ENCODE measurements around the gene TPK1. TPM values are rescaled to one million over a fixed set of nuclear protein-coding genes. Genes with fewer than 3 reads are reported as not detected.
"Not testable (repeated sequence)": the region's sequence is repeated elsewhere in the genome, so short reads cannot be mapped to it uniquely, and the experiment has no call there.

TPK1 gene
- total RNA-seq, 1 donor from 2014 or later: 7.3 TPM

DNA sequence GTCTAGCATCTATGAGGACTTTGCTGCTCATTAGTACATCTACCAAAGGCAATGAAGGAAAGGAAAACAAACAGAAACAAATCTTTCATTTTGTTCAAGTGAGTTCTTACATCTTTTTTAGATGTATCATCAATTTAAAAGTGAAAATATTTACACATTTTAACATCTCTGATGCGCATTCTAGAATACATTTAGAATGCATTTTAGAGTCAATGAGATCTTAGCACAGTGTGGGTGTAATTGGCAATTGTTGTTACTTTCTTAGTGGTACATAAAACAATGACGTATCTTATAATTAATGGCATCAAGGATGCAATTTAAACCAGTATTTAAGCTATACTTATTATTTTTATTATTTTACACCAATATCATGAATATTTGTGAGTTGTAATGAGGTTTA is 51.4 kb downstream of the TPK1 start:
- Histone ChIP-seq H3K27me3 (ENCODE audit: control insufficient read depth in 3 of 3, insufficient read depth in 3 of 3, low read length in 3 of 3) (no peaks in the 10 kb centered on the region), H3K9ac (ENCODE audit: low read depth in 1 of 3, low read length in 3 of 3) (no peak overlapping the region), H3K9me3 (ENCODE audit: control insufficient read depth in 3 of 3, low read length in 3 of 3) (no peaks in the 10 kb centered on the region), H3K36me3 (ENCODE audit: control insufficient read depth in 3 of 3, insufficient read depth in 3 of 3, low read length in 3 of 3) (no peaks in the 10 kb centered on the region), H3K4me1 (ENCODE audit: control insufficient read depth in 3 of 3, insufficient read depth in 3 of 3, low read length in 3 of 3) (peaks cover 0 to 3% (median 0%) of the 10 kb centered on the region in 3 donors), H3K4me3 (ENCODE audit: low read length in 3 of 3) (no peak overlapping the region), H3K27ac (ENCODE audit: low read depth, low read length) (no peak overlapping the region)

DNA sequence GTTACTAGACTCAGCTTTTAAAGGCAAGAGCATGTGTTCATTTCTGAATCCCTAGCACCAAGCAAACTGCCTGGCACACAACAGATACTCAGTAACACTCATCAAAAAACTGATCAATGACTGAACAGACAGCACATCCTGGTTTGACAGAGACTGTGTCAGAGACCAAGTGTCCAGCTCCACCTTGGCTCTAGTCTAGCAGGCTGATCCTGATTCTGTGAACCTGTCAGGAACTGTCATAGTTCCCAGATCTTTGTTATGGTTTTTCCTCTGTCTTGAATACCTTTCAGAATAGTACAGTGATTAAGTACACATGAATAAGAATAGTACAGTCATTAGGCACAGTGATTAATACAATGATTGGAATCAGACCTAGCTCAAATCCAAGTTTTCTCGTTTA is 53.0 kb downstream of the TPK1 start:
- no peaks in the 10 kb centered on the region for H3K36me3 ChIP-seq (ENCODE audit: control insufficient read depth in 3 of 3, insufficient read depth in 3 of 3, low read length in 3 of 3)
- peaks cover 0 to 3% (median 0%) of the 10 kb centered on the region in 3 donors for H3K4me1 ChIP-seq (ENCODE audit: control insufficient read depth in 3 of 3, insufficient read depth in 3 of 3, low read length in 3 of 3)
- H3K27ac ChIP-seq (ENCODE audit: low read depth, low read length): no peak overlapping the region
- H3K27me3 ChIP-seq (ENCODE audit: control insufficient read depth in 3 of 3, insufficient read depth in 3 of 3, low read length in 3 of 3): no peaks in the 10 kb centered on the region
- H3K9ac ChIP-seq (ENCODE audit: low read depth in 1 of 3, low read length in 3 of 3): peak overlapping the region in 1 of 3 donors; percentile 12
- no peaks in the 10 kb centered on the region for H3K9me3 ChIP-seq (ENCODE audit: control insufficient read depth in 3 of 3, low read length in 3 of 3)
- H3K4me3 ChIP-seq (ENCODE audit: low read length in 3 of 3): no peak overlapping the region

DNA sequence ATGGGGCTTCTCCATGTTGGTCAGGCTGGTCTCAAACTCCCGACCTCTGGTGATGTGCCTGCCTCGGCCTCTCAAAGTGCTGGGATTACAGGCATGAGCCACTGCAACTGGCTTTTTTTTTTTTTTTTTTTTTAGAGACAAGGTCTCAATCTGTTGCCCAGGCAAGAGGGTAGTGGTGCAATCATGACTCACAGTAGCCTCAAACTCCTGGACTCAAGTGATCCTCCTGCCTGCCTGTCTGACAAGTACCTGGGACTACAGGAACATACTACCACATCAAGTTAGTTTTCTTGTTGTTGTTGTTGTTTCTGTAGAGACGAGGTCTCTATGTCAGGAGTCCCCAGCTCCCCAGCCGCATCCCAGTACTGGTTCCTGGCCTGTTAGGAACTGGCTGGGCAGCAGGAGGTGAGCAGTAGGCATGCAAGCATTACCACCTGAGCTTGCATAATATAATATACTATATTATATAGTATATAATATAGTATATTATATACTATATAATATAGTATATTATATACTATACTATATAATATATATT is 55.7 kb downstream of the TPK1 start:
- Histone ChIP-seq H3K4me1 (ENCODE audit: control insufficient read depth in 3 of 3, insufficient read depth in 3 of 3, low read length in 3 of 3) (peaks cover 0 to 3% (median 0%) of the 10 kb centered on the region in 3 donors), H3K27me3 (ENCODE audit: control insufficient read depth in 3 of 3, insufficient read depth in 3 of 3, low read length in 3 of 3) (no peaks in the 10 kb centered on the region), H3K36me3 (ENCODE audit: control insufficient read depth in 3 of 3, insufficient read depth in 3 of 3, low read length in 3 of 3) (no peaks in the 10 kb centered on the region), H3K27ac (ENCODE audit: low read depth, low read length) (no peak overlapping the region), H3K4me3 (ENCODE audit: low read length in 3 of 3) (no peak overlapping the region), H3K9ac (ENCODE audit: low read depth in 1 of 3, low read length in 3 of 3) (no peak overlapping the region), H3K9me3 (ENCODE audit: control insufficient read depth in 3 of 3, low read length in 3 of 3) (no peaks in the 10 kb centered on the region)

DNA sequence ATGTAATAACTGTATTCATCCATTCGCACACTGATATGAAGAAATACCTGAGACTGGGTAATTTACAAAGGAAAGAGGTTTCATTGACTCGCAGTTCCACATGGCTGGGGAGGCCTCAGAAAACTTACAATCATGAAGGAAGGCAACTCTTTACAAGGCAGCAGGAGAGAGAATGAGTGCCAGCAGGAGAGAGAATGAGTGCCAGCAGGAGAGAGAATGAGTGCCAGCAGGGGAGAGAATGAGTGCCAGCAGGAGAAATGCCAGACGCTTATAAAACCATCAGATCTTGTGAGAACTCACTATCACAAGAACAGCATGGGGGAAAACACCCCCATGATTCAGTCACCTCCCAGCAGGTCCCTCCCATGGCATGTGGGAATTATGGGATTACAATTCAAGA is 58.0 kb downstream of the TPK1 start:
- not testable (repeated sequence) for H3K27ac ChIP-seq (ENCODE audit: low read depth, low read length); H3K4me1 ChIP-seq (ENCODE audit: control insufficient read depth in 3 of 3, insufficient read depth in 3 of 3, low read length in 3 of 3); H3K27me3 ChIP-seq (ENCODE audit: control insufficient read depth in 3 of 3, insufficient read depth in 3 of 3, low read length in 3 of 3); H3K9ac ChIP-seq (ENCODE audit: low read depth in 1 of 3, low read length in 3 of 3); H3K36me3 ChIP-seq (ENCODE audit: control insufficient read depth in 3 of 3, insufficient read depth in 3 of 3, low read length in 3 of 3); H3K9me3 ChIP-seq (ENCODE audit: control insufficient read depth in 3 of 3, low read length in 3 of 3); H3K4me3 ChIP-seq (ENCODE audit: low read length in 3 of 3)

DNA sequence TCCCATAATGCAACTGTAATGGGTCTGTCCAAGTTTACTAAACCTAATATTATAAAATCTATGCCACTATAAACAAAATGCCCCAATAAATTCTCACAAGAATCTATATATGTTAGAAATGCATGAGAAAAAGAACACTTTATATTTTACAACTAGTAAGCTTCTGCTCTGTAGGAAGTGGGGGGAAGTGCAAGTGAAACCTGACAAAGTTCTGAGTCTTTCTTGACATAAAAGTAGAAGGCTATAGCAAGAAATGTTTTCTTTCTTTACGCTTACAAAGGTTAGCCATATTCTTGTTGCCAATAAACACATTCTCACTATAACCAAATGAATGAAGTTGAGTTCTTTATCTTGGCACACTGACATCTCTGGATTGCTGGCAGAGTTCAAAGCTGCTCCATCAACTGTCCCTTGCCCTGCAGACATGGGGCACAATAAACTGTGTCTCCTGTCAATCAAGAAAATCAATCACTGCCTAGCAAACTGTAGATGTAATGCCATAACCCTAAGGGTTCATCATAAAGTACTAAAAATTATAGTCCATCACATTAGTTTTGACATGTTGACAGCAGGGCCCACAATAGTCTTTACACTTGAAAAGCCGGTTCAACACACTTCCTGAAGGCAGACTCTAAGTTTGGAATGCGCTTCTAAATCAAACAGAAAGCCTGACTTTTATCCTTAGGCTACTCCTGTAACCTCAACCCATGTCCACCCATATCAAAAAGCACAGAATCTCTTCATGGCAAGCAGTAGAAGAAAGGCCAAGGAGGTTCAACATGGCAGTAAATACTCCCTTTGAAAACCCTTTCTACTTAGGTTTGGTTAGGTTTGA is 58.6 kb downstream of the TPK1 start:
- Histone ChIP-seq H3K9ac (ENCODE audit: low read depth in 1 of 3, low read length in 3 of 3) (no peak overlapping the region), H3K9me3 (ENCODE audit: control insufficient read depth in 3 of 3, low read length in 3 of 3) (no peaks in the 10 kb centered on the region), H3K36me3 (ENCODE audit: control insufficient read depth in 3 of 3, insufficient read depth in 3 of 3, low read length in 3 of 3) (no peaks in the 10 kb centered on the region), H3K4me1 (ENCODE audit: control insufficient read depth in 3 of 3, insufficient read depth in 3 of 3, low read length in 3 of 3) (no peaks in the 10 kb centered on the region), H3K27ac (ENCODE audit: low read depth, low read length) (no peak overlapping the region), H3K27me3 (ENCODE audit: control insufficient read depth in 3 of 3, insufficient read depth in 3 of 3, low read length in 3 of 3) (no peaks in the 10 kb centered on the region), H3K4me3 (ENCODE audit: low read length in 3 of 3) (no peak overlapping the region)

DNA sequence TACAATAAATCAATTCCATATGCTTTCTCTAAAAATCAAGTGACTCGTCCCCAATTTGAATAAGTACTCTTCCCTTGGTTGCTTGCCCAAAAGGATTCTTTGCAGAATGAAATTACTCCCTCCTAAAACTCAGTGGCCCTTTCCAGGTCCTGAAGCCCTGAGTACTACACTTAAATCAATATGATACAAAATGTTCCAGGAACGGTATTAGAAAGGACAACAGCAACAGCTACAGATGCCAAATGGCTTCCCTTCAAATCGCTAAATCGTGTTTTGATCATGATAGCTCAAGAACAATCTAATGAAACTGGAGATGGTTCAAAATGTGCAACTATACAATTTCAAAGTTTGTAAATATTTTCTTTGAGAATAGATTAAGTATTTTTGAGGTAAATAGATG is 59.4 kb downstream of the TPK1 start:
- Histone ChIP-seq H3K9ac (ENCODE audit: low read depth in 1 of 3, low read length in 3 of 3) (no peak overlapping the region), H3K36me3 (ENCODE audit: control insufficient read depth in 3 of 3, insufficient read depth in 3 of 3, low read length in 3 of 3) (no peaks in the 10 kb centered on the region), H3K4me3 (ENCODE audit: low read length in 3 of 3) (no peak overlapping the region), H3K27ac (ENCODE audit: low read depth, low read length) (no peak overlapping the region), H3K27me3 (ENCODE audit: control insufficient read depth in 3 of 3, insufficient read depth in 3 of 3, low read length in 3 of 3) (no peaks in the 10 kb centered on the region), H3K9me3 (ENCODE audit: control insufficient read depth in 3 of 3, low read length in 3 of 3) (no peaks in the 10 kb centered on the region), H3K4me1 (ENCODE audit: control insufficient read depth in 3 of 3, insufficient read depth in 3 of 3, low read length in 3 of 3) (no peaks in the 10 kb centered on the region)

DNA sequence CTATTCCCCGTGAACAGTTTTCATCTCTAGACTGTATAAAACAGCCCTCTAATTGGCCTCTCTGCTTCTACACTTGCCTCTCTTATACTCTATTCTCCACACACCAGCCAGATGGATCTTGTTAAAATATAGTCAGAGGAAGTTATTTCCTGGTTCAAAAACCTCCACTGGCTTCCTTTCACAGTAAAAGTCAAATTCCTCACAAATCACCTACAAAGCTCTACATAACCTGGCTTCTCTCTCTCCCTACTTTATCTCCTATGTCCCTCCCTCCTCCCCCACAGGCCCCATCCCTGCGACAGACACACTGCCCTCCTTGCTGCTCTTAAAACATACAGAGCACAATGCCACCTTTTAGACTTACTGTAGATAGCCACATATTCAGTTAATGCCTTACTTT is 60.1 kb downstream of the TPK1 start:
- no peaks in the 10 kb centered on the region for H3K4me1 ChIP-seq (ENCODE audit: control insufficient read depth in 3 of 3, insufficient read depth in 3 of 3, low read length in 3 of 3)
- no peaks in the 10 kb centered on the region for H3K27me3 ChIP-seq (ENCODE audit: control insufficient read depth in 3 of 3, insufficient read depth in 3 of 3, low read length in 3 of 3)
- no peak overlapping the region for H3K4me3 ChIP-seq (ENCODE audit: low read length in 3 of 3)
- H3K27ac ChIP-seq (ENCODE audit: low read depth, low read length): no peak overlapping the region
- H3K36me3 ChIP-seq (ENCODE audit: control insufficient read depth in 3 of 3, insufficient read depth in 3 of 3, low read length in 3 of 3): no peaks in the 10 kb centered on the region
- H3K9ac ChIP-seq (ENCODE audit: low read depth in 1 of 3, low read length in 3 of 3): no peak overlapping the region
- H3K9me3 ChIP-seq (ENCODE audit: control insufficient read depth in 3 of 3, low read length in 3 of 3): no peaks in the 10 kb centered on the region

DNA sequence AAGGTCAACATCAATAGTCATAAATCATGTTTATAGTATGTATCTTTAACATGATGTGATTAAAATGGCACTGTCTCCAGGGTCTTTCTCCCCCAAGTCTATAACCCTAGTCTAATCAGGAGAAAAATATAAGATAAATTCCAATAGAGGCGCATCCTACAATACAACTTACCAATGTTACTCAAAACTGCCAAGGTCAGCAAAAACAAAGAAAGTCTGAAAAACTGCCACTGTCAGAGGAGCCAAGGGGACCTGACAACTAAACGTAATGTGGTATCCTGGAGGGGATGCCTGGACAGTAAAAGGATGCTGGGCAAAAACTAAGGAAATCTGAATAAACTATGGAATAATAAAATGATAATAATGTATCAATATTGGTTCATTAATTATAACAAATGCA is 63.9 kb downstream of the TPK1 start:
- no peaks in the 10 kb centered on the region for H3K9me3 ChIP-seq (ENCODE audit: control insufficient read depth in 3 of 3, low read length in 3 of 3)
- H3K4me1 ChIP-seq (ENCODE audit: control insufficient read depth in 3 of 3, insufficient read depth in 3 of 3, low read length in 3 of 3): no peaks in the 10 kb centered on the region

DNA sequence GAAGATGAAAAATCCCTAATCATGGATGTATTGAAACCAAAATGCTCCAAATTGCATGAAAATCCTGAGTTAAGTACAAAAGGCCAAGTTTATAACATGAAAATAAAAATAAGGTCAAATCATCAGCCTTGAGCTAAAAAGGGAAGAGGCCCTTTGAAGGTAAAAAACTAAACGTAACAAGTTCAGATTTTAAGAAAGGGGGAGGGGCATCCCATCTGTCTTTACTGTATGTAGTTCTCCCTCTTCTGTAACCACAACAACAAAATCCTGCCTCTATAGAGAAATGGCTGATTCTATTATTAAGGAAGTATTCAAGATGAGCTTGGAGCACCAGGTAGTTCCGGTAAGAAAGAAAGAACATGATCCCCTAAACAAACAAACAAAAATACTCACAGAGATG is 64.7 kb downstream of the TPK1 start:
- no peaks in the 10 kb centered on the region for H3K4me1 ChIP-seq (ENCODE audit: control insufficient read depth in 3 of 3, insufficient read depth in 3 of 3, low read length in 3 of 3)
- H3K27me3 ChIP-seq (ENCODE audit: control insufficient read depth in 3 of 3, insufficient read depth in 3 of 3, low read length in 3 of 3): no peaks in the 10 kb centered on the region
- no peaks in the 10 kb centered on the region for H3K9me3 ChIP-seq (ENCODE audit: control insufficient read depth in 3 of 3, low read length in 3 of 3)
- no peak overlapping the region for H3K9ac ChIP-seq (ENCODE audit: low read depth in 1 of 3, low read length in 3 of 3)
- H3K4me3 ChIP-seq (ENCODE audit: low read length in 3 of 3): no peak overlapping the region
- H3K27ac ChIP-seq (ENCODE audit: low read depth, low read length): no peak overlapping the region
- no peaks in the 10 kb centered on the region for H3K36me3 ChIP-seq (ENCODE audit: control insufficient read depth in 3 of 3, insufficient read depth in 3 of 3, low read length in 3 of 3)

More for the DNA sequence above, 63.9 kb downstream of the TPK1 start:
- no peak overlapping the region for H3K9ac ChIP-seq (ENCODE audit: low read depth in 1 of 3, low read length in 3 of 3)
- H3K36me3 ChIP-seq (ENCODE audit: control insufficient read depth in 3 of 3, insufficient read depth in 3 of 3, low read length in 3 of 3): no peaks in the 10 kb centered on the region
- H3K4me3 ChIP-seq (ENCODE audit: low read length in 3 of 3): no peak overlapping the region
- H3K27ac ChIP-seq (ENCODE audit: low read depth, low read length): no peak overlapping the region
- H3K27me3 ChIP-seq (ENCODE audit: control insufficient read depth in 3 of 3, insufficient read depth in 3 of 3, low read length in 3 of 3): no peaks in the 10 kb centered on the region

DNA sequence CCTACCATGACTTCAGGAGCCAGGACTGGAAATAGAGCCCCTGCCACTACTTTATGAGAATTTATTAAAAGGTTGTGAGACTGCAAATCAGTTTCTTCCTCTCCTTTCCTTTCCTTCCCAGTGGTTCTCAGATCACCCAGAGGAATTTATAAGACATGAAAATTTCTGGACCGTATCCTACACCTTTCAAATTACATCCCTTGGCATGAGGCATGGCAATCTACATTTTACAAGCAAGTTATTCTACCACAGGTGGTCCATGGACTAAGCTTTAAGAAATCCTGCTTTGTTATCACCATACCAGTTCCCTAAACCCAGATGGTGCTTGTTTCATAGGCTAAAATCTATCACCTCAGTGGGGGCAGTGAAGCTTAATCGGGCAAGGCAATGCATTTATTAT is 66.5 kb downstream of the TPK1 start:
- no peak overlapping the region for H3K27ac ChIP-seq (ENCODE audit: low read depth, low read length)
- no peak overlapping the region for H3K9ac ChIP-seq (ENCODE audit: low read depth in 1 of 3, low read length in 3 of 3)
- no peaks in the 10 kb centered on the region for H3K4me1 ChIP-seq (ENCODE audit: control insufficient read depth in 3 of 3, insufficient read depth in 3 of 3, low read length in 3 of 3)
- H3K9me3 ChIP-seq (ENCODE audit: control insufficient read depth in 3 of 3, low read length in 3 of 3): no peaks in the 10 kb centered on the region
- no peaks in the 10 kb centered on the region for H3K36me3 ChIP-seq (ENCODE audit: control insufficient read depth in 3 of 3, insufficient read depth in 3 of 3, low read length in 3 of 3)
- H3K27me3 ChIP-seq (ENCODE audit: control insufficient read depth in 3 of 3, insufficient read depth in 3 of 3, low read length in 3 of 3): no peaks in the 10 kb centered on the region
- H3K4me3 ChIP-seq (ENCODE audit: low read length in 3 of 3): no peak overlapping the region
